Astrocyte (in vitro differentiated cells and primary cell): ENCODE results near the gene DDRGK1. TPM values are rescaled to one million over a fixed set of nuclear protein-coding genes. Genes with fewer than 3 reads are reported as not detected.
A peak's percentile ranks its signal among the peaks of the same experiment; 100 is the strongest.

ENCODE experiments used
- DNase-seq: peaks from one replicate; pipeline ENCODE4 v3.0.0-alpha.2; 2010; ENCODE audit warnings: low read depth
- FAIRE-seq: peaks from 2 replicates; lab custom pipeline; 2011; peaks lifted over from hg19 to GRCh38; lab: Jason Lieb, UNC
- H2AFZ ChIP-seq: 2 replicates; pipeline ENCODE4 v1.6.0; 2012; ENCODE audit warnings: low read depth, low read length, inconsistent platforms
- H3K27ac ChIP-seq: 2 replicates; pipeline ENCODE4 v1.5.1; 2011; ENCODE audit warnings: low read depth, low read length, inconsistent platforms
- H3K27me3 ChIP-seq: 2 replicates; pipeline ENCODE4 v1.6.0; 2011; ENCODE audit warnings: low read length, inconsistent platforms; ENCODE audit not compliant: insufficient read depth
- H3K36me3 ChIP-seq: 2 replicates; pipeline ENCODE4 v1.5.1; 2011; ENCODE audit warnings: low read length, inconsistent platforms; ENCODE audit not compliant: insufficient read depth
- H3K4me1 ChIP-seq: 2 replicates; pipeline ENCODE4 v1.5.1; 2011; ENCODE audit warnings: low read length, inconsistent platforms; ENCODE audit not compliant: insufficient read depth
- H3K4me2 ChIP-seq: 2 replicates; pipeline ENCODE4 v1.6.0; 2012; ENCODE audit warnings: low read length, inconsistent platforms
- H3K4me3 ChIP-seq: 2 replicates; pipeline ENCODE4 v1.5.1; 2011; ENCODE audit warnings: low read depth, mild to moderate bottlenecking, low read length, inconsistent platforms; ENCODE audit not compliant: insufficient read depth
- H3K79me2 ChIP-seq: 2 replicates; pipeline ENCODE4 v1.6.0; 2012; ENCODE audit warnings: mild to moderate bottlenecking, low read length, inconsistent platforms; ENCODE audit not compliant: insufficient read depth
- H3K9ac ChIP-seq: 2 replicates; pipeline ENCODE4 v1.6.0; 2012; ENCODE audit warnings: mild to moderate bottlenecking, low read length, inconsistent platforms
- H3K9me3 ChIP-seq: 2 replicates; pipeline ENCODE4 v1.5.1; 2012; ENCODE audit warnings: low read depth, mild to moderate bottlenecking, low read length, inconsistent platforms; ENCODE audit not compliant: insufficient read depth
- H4K20me1 ChIP-seq: 2 replicates; pipeline ENCODE4 v1.6.0; 2012; ENCODE audit warnings: low read length, inconsistent platforms; ENCODE audit not compliant: insufficient read depth
- H3K27ac Mint-ChIP-seq: one replicate; pipeline ENCODE4 v1.8.0; 2021; ENCODE audit warnings: mild to moderate bottlenecking, mixed read lengths; ENCODE audit not compliant: unreplicated experiment
- H3K27me3 Mint-ChIP-seq: one replicate; pipeline ENCODE4 v1.8.0; 2021; ENCODE audit warnings: low read depth, mixed read lengths; ENCODE audit not compliant: unreplicated experiment
- H3K36me3 Mint-ChIP-seq: one replicate; pipeline ENCODE4 v1.8.0; 2021; ENCODE audit warnings: low read depth, mixed read lengths; ENCODE audit not compliant: unreplicated experiment
- H3K4me1 Mint-ChIP-seq: one replicate; pipeline ENCODE4 v1.8.0; 2021; ENCODE audit warnings: low read depth, mixed read lengths; ENCODE audit not compliant: unreplicated experiment
- H3K4me3 Mint-ChIP-seq: one replicate; pipeline ENCODE4 v1.8.0; 2021; ENCODE audit warnings: mild to moderate bottlenecking, moderate library complexity, mixed read lengths; ENCODE audit not compliant: unreplicated experiment
- H3K9me3 Mint-ChIP-seq: one replicate; pipeline ENCODE4 v1.8.0; 2021; ENCODE audit warnings: mild to moderate bottlenecking, mixed read lengths; ENCODE audit not compliant: unreplicated experiment
- CTCF ChIP-seq: IDR thresholded peaks from 2 replicates; pipeline ENCODE4 v1.5.1; 2011; ENCODE audit warnings: low read depth, mild to moderate bottlenecking, inconsistent platforms, low read length, moderate library complexity; ENCODE audit not compliant: insufficient read depth
- EZH2 ChIP-seq: IDR thresholded peaks from 2 replicates; pipeline ENCODE4 v1.6.1; 2012; ENCODE audit warnings: mild to moderate bottlenecking, low read length, inconsistent platforms; ENCODE audit not compliant: insufficient read depth
- total RNA-seq: library from RNA; stranded (reverse); gene quantifications from 2 replicates; pipeline ENCODE4 v1.2.1, GENCODE V29; 2021

The DDRGK1 gene
- total RNA-seq, 1 donor from 2014 or later: 36.7 TPM

- Mint-ChIP-seq H3K36me3 (peaks cover 3% of the 10 kb centered on the region), H3K4me1 (peaks cover 3% of the 10 kb centered on the region), H3K4me3 (peak within 1 kb of the TSS; percentile 97), H3K27me3 (peaks cover 14% of the 10 kb centered on the region), H3K27ac (peak within 1 kb of the TSS; percentile 94), H3K9me3 (no peaks in the 10 kb centered on the region)
- no peaks in the 10 kb centered on the region for H3K9me3 ChIP-seq
- peaks cover 19% of the 10 kb centered on the region for H3K4me1 ChIP-seq
- H3K27ac ChIP-seq: peak within 1 kb of the TSS; percentile 81
- H3K27me3 ChIP-seq: peaks cover 7% of the 10 kb centered on the region
- H3K36me3 ChIP-seq: no peaks in the 10 kb centered on the region
- DNase-seq: peak; percentile 25
- peak within 1 kb of the TSS; percentile 95 for H2AFZ ChIP-seq
- H3K4me2 ChIP-seq: peak within 1 kb of the TSS; percentile 99
- H3K9ac ChIP-seq: peak within 1 kb of the TSS; percentile 92
- H3K79me2 ChIP-seq: no peaks in the 10 kb centered on the region
- H4K20me1 ChIP-seq: peaks cover 15% of the 10 kb centered on the region
- no peak for TF ChIP-seq EZH2
- TF ChIP-seq CTCF: no peak
- H3K4me3 ChIP-seq: peak within 1 kb of the TSS; percentile 92
- FAIRE-seq: no peak
These were observed 31.4 kb downstream of the DDRGK1 start, which contains the start of gene LZTS3 for GRCh38 chr20:3172933-3173609. Gene LZTS3 (minus strand): TSS chr20:3173549. CDS start chr20:3167163, 6,386 bp downstream.

DNA sequence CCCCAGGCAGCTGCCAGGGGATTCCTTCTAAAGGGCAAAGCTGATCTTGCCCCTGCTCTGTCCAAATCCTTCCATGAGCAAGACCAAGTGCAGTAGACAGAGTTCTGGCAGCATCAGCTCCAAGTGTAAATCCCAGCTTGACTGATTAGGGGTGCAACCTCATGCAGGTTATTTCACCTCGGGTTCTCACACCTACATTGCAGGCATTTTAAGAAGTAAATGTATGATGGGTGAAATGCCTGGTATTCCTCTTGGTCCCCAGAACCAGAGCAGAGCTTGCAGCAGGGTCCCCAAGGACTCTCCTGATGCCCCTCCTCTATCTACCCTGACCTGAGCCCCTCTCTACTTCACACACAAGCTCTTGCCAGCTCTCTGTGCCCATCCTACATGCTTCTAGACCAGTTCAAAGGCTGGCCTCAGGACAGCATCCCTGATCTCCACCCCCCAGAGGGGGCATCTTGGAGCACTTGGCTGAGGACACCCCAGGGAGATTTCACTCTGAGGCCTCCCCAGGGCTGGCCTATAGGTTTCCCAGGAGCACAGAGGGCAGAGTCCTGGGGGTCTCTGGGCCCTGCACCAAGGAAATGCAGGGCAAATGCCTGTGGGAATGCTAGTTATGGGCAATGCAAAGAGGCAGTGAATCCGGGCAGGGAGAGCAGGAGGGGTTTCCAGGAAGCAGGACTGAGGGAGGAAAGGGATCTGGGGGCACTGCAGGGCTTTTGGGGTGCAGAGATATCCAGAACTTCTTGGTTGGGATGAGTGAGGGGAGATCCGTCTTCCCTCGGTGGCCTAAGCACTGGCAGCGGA is 32.2 kb downstream of the DDRGK1 start:
- Histone ChIP-seq H2AFZ (peak overlapping the region; percentile 95), H4K20me1 (peaks cover 15% of the 10 kb centered on the region), H3K4me2 (peak overlapping the region; percentile 99), H3K36me3 (no peaks in the 10 kb centered on the region), H3K9me3 (no peaks in the 10 kb centered on the region), H3K4me1 (peaks cover 19% of the 10 kb centered on the region), H3K4me3 (peak overlapping the region; percentile 92), H3K79me2 (no peaks in the 10 kb centered on the region), H3K27me3 (peaks cover 7% of the 10 kb centered on the region), H3K9ac (peak overlapping the region; percentile 92), H3K27ac (no peak overlapping the region)
- peaks cover 3% of the 10 kb centered on the region for H3K4me1 Mint-ChIP-seq
- H3K4me3 Mint-ChIP-seq: peak overlapping the region; percentile 89
- H3K9me3 Mint-ChIP-seq: no peaks in the 10 kb centered on the region
- TF ChIP-seq EZH2 (no peak), CTCF (no peak)
- H3K36me3 Mint-ChIP-seq: peaks cover 3% of the 10 kb centered on the region
- H3K27ac Mint-ChIP-seq: peak overlapping the region; percentile 34
- FAIRE-seq (no peak), DNase-seq (no peak)
- H3K27me3 Mint-ChIP-seq: peaks cover 14% of the 10 kb centered on the region
